Ovary (tissue), 9 donors: ENCODE measurements around the gene DOCK1. TPM values are rescaled to one million over a fixed set of nuclear protein-coding genes. Genes with fewer than 3 reads are reported as not detected.

ENCODE experiments used
- DNase-seq, 5 donors: peaks; one replicate each; pipeline ENCODE4 v3.0.0-alpha.2; 2019 to 2020
- H3K27ac ChIP-seq, 2 donors: fragments of 200-600 bp; one replicate each; pipeline versions ENCODE4 v1.5.1 to v1.8.0; 2019 to 2022
- H3K27me3 ChIP-seq: fragments of 200-600 bp; one replicate; pipeline ENCODE4 v1.8.0; 2022
- H3K36me3 ChIP-seq: fragments of 200-600 bp; sonication (generic); one replicate; pipeline ENCODE4 v1.5.1; 2019
- H3K4me1 ChIP-seq: one replicate; pipeline ENCODE4 v1.8.1; 2013; ENCODE audit warnings: mild to moderate bottlenecking, moderate library complexity; ENCODE audit not compliant: insufficient read depth
- H3K4me3 ChIP-seq: fragments of 200-600 bp; sonication (generic); one replicate; pipeline ENCODE4 v1.5.1; 2017
- H3K9me3 ChIP-seq, 2 donors: fragments of 200-600 bp in 1 of 2; sonication (generic) in 1 of 2; one replicate each; pipeline versions ENCODE4 v1.5.1 to v1.8.1; 2013 to 2019; ENCODE audit warnings: mild to moderate bottlenecking in 1 of 2, moderate library complexity in 1 of 2
- EP300 ChIP-seq: sonication (generic); formaldehyde crosslinking; IDR thresholded peaks from one replicate; pipeline ENCODE4 v1.6.1; 2017; ENCODE audit warnings: antibody characterized with exemption
- POLR2A ChIP-seq: fragments of 450-650 bp; IDR thresholded peaks from one replicate; pipeline ENCODE4 v1.6.1; 2017; ENCODE audit warnings: antibody characterized with exemption, mild to moderate bottlenecking, moderate library complexity
- WGBS, 3 donors: extraction: QIAGEN DNeasy Blood & Tissue Kit in 1 of 3; methylation state at CpG; one replicate each; pipeline versions ENCODE4 v1.1.5 to v1.1.7; 2013 to 2017; 5-methylcytosine and 5-hydroxymethylcytosine counted together
- intact Hi-C, 4 donors: fragments of 100-400 bp; cut with DNase I; formaldehyde crosslinking; loops; one replicate each; pipeline versions ENCODE4 v1.11.0 to v1.15.1; 2022 to 2023
- polyA plus RNA-seq, 2 donors: library from polyadenylated mRNA; stranded (reverse); fragments of 200-250 nt in 1 of 2; fragments of 350-450 nt in 1 of 2; fragmentation: Illumina TruSeq in 1 of 2; extraction: RNeasy Lipid Tissue Mini Kit (QIAGEN cat#74804) in 1 of 2; gene quantifications; one replicate each; pipeline ENCODE4 v1.2.3, GENCODE V29; 2013 to 2014
- total RNA-seq, 7 donors: library from RNA; depleted of rRNA in 2 of 7; stranded (reverse); fragments of >200 nt in 2 of 7; fragmentation: NEBNext Ultra II Directional in 3 of 7; extraction: Animal tissue kit (Norgen Biotek cat#: 25700) in 3 of 7; gene quantifications; one replicate each; pipeline versions ENCODE4 v1.1.0 to v1.2.4, GENCODE V29; 2016 to 2023
- TF ChIP-seq, protein P1 (sequence below), 3 donors: fragments of 450-650 bp in 2 of 3; fragments of 200-600 bp in 1 of 3; IDR thresholded peaks; one replicate each; pipeline versions ENCODE4 v1.5.1 to v1.8.0; 2016 to 2022; ENCODE audit warnings: antibody characterized with exemption in 3 of 3, mild to moderate bottlenecking in 1 of 3
- donor health status: DM: no; HTN: no; CAD: no; lungs with moderate emphysema.
- donor health status: DM: no; HTN: no; CAD: no.
- donor health status: Bipolar disorder and iron deficiency.
- donor health status: DM: yes; HTN: yes; CAD: no.
- donor health status: DM: no; HTN: no; CAD: no.
- donor health status: DM: yes; HTN: yes; CAD: no.

Gene DOCK1
- total and polyA plus RNA-seq, 9 donors: 24.7 to 68.3 (median 51.1) TPM

DNA sequence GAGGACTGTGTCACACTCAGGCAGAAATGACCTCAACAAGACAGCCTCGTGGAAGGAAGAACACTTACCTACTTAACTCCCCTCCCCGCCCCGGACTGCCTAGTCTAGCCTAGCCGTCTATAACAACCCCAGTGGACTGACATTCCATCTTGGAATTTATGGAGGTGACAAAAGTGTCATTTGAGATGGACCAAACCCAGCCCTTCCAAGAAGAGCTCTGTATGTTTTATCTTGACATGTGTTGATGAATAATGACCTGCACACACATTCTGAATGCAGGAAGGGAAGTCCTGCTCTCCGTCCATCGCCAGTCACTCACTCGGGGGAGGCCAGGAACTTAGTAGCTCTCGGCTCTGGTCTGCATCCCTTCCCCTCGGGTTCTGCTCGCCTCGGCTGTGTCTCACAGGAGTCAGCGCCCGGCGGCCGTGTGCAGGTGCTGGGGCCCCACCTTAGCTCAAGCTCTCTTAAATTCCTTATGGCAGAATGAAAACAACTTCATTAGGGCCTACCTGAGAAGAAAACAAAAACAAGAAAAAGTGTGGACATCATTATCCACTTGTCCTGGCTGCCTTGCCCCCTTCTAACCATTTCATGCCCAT lies 503.0 kb downstream of the DOCK1 start:
- intact Hi-C loops: loop anchor here in 1 of 4 donors (5.0 kb wide), 1 partner anchor 1421 kb away; no protein-coding TSS in a partner anchor

GRCh38 chr10:127408733-127409132 lies 503.5 kb downstream of the DOCK1 start:
- no peaks in the 10 kb centered on the region for H3K36me3 ChIP-seq
- intact Hi-C loops: loop anchor here in 1 of 4 donors (5.0 kb wide), 1 partner anchor 1421 kb away; no protein-coding TSS in a partner anchor
- H3K4me1 ChIP-seq: no peaks in the 10 kb centered on the region
- WGBS, 3 donors: 85 to 97% (median 95%) methylated on average over 9 of the region's 9 CpGs
- H3K27ac ChIP-seq: no peak overlapping the region
- no peaks in the 10 kb centered on the region for H3K27me3 ChIP-seq
- no peak for DNase-seq
- no peak for TF ChIP-seq POLR2A
- TF ChIP-seq EP300: no peak
- TF ChIP-seq, protein P1, sequence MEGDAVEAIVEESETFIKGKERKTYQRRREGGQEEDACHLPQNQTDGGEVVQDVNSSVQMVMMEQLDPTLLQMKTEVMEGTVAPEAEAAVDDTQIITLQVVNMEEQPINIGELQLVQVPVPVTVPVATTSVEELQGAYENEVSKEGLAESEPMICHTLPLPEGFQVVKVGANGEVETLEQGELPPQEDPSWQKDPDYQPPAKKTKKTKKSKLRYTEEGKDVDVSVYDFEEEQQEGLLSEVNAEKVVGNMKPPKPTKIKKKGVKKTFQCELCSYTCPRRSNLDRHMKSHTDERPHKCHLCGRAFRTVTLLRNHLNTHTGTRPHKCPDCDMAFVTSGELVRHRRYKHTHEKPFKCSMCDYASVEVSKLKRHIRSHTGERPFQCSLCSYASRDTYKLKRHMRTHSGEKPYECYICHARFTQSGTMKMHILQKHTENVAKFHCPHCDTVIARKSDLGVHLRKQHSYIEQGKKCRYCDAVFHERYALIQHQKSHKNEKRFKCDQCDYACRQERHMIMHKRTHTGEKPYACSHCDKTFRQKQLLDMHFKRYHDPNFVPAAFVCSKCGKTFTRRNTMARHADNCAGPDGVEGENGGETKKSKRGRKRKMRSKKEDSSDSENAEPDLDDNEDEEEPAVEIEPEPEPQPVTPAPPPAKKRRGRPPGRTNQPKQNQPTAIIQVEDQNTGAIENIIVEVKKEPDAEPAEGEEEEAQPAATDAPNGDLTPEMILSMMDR (IDR thresholded peaks at IDR 0.05): no peak
- H3K9me3 ChIP-seq: no peaks in the 10 kb centered on the region
- no peak overlapping the region for H3K4me3 ChIP-seq

More for the DNA sequence above, 503.0 kb downstream of the DOCK1 start:
- H3K27me3 ChIP-seq: no peaks in the 10 kb centered on the region
- no peak overlapping the region for H3K4me3 ChIP-seq
- H3K9me3 ChIP-seq: no peaks in the 10 kb centered on the region
- no peaks in the 10 kb centered on the region for H3K36me3 ChIP-seq
- no peak overlapping the region for H3K27ac ChIP-seq
- WGBS, 3 donors: 87 to 91% (median 90%) methylated on average over 15 of the region's 15 CpGs
- peak in 1 of 5 donors; percentile 4 for DNase-seq
- no peak for TF ChIP-seq EP300
- no peak for TF ChIP-seq POLR2A
- TF ChIP-seq, protein P1 (IDR thresholded peaks at IDR 0.05): no peak
- peaks cover 4% of the 10 kb centered on the region for H3K4me1 ChIP-seq

DNA sequence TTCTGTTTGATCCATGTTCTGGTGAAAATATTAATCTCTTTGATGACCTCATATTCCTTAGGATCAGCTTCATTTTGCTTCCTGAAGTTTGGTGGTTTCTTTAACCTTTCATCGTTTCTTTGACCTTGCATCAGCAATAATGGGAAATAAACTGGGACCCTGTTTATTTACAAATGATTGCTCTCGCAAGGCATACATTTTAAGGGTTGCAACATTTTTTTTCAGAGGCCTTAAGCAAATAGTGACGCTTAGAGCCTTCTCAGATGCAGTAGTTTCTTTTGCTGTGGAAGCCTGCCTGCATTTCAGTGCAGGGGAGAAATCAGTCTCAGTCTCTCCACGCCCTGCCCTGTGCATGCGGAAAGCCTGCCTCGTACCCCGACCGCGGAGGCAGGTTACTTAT lies 504.8 kb downstream of the DOCK1 start:
- no peak for DNase-seq
- intact Hi-C loops: no loop called here
- no peak for TF ChIP-seq POLR2A
- no peak for TF ChIP-seq EP300
- no peaks in the 10 kb centered on the region for H3K4me1 ChIP-seq
- H3K36me3 ChIP-seq: no peaks in the 10 kb centered on the region
- H3K27me3 ChIP-seq: no peaks in the 10 kb centered on the region
- no peaks in the 10 kb centered on the region for H3K9me3 ChIP-seq
- no peak overlapping the region for H3K4me3 ChIP-seq
- 93 to 94% (median 93%) methylated on average over 9 of the region's 9 CpGs for WGBS, 3 donors
- H3K27ac ChIP-seq: no peak overlapping the region

- Histone ChIP-seq H3K27me3 (no peaks in the 10 kb centered on the region), H3K9me3 (no peaks in the 10 kb centered on the region), H3K4me3 (no peak overlapping the region), H3K27ac (no peak overlapping the region), H3K4me1 (no peaks in the 10 kb centered on the region), H3K36me3 (no peaks in the 10 kb centered on the region)
- no peak for DNase-seq
- TF ChIP-seq POLR2A: no peak
- no peak for TF ChIP-seq EP300
- TF ChIP-seq, protein P1 (IDR thresholded peaks at IDR 0.05): no peak
- 95 to 96% (median 96%) methylated on average over 10 of the region's 10 CpGs for WGBS, 3 donors
- intact Hi-C loops: no loop called here
Observed at GRCh38 chr10:127411062-127411461, 505.8 kb downstream of the DOCK1 start.

DNA sequence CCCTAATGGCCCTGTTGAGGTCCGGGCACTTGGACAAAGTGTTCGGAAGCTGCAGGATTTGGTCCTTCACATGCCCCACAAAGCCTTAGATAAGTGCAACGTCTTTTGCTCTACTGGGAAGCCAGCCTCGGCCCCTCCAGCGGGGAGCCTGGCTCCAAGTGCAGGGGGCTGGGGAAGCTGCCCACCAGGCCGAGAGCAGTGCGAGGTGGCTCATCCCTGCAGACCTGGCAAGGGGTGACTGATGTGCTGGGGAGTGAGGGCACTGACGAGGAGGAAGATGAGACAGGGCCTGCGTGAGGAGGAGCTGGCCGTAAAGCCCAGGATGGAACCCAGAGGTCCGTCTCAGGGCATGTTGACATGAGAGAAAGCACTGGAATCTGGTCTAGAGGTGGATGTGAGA lies 508.1 kb downstream of the DOCK1 start:
- Histone ChIP-seq H3K36me3 (no peaks in the 10 kb centered on the region), H3K9me3 (no peaks in the 10 kb centered on the region), H3K27me3 (no peaks in the 10 kb centered on the region), H3K27ac (no peak overlapping the region), H3K4me3 (no peak overlapping the region), H3K4me1 (peaks cover 9% of the 10 kb centered on the region)
- no peak for DNase-seq
- TF ChIP-seq, protein P1 (IDR thresholded peaks at IDR 0.05): no peak
- TF ChIP-seq POLR2A: no peak
- no peak for TF ChIP-seq EP300
- 93 to 95% (median 94%) methylated on average over 11 of the region's 11 CpGs for WGBS, 3 donors
- intact Hi-C loops: no loop called here
